ACHN (cell line): ENCODE results near the gene ZNG1F.
"Not testable (repeated sequence)": the region's sequence is repeated elsewhere in the genome, so short reads cannot be mapped to it uniquely, and the experiment has no call there.

ENCODE experiments used
- DNase-seq: peaks from one replicate; pipeline ENCODE4 v3.0.0-alpha.2; 2015
- in situ Hi-C: cut with HindIII; loops from 2 replicates; pipeline ENCODE4 v1.10.0; 2017; ENCODE audit warnings: low sequenced_read_pairs, low pct_ligation_motif_present, low pct_unique_long_range_greater_than_20kb

The ZNG1F gene

DNA sequence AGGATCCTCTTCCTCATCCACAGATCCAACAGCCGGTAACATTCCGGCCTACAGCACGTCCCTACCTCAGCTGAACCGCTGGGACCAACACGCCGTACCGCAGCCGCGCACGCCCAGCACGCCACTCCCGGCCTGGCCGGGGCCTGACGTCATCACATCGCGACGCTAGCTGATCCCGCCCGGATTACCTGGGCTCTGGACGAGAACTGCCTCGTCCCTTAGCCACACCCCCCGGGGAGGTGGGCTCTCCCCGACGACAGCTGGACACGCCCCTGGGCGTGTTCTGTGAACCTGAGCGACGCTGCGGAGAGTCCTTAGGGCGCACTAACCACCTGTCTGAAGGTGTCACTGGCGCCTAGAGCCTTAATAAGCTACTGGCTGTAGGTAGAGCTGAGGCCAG, at the start of gene ZNG1F:
ZNG1F (minus strand) TSS at position 101 of the 400 bp plus-strand sequence; CDS start at position 42, 59 bp downstream.
- DNase-seq, in situ Hi-C loops: not testable (repeated sequence)

DNA sequence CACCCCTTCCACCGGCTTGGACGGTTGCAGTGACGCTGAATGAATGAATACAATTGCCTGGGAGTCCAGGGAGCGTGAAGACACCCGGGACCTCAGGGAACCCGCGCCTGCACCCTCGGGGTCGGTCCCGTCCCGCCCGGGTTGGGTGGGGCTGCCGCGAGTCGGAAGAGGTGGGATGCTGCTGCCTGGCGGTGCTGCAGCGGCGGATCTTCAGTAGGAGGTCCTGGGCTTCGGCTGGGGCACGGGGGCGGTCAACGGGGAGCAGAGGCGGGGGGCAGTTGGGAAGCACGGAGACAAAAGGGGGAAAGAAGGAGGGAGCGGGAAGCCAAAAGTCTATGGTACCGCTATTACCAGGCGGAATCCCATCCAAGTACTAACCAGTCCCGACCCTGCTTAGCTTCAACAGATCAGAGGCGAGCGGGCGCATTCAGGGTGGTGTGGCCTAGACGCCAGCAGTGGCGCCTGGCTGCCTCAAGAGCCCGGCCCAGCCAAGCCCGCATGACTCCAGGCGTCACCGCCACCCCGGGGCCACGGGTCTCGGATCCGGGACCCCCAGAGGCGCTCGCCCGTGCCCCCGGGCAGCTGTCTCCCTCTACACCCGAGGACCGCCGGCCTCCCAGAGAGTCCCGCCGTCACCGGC, 48.1 kb upstream of the ZNG1F start:
- DNase-seq, in situ Hi-C loops: not testable (repeated sequence)

DNA sequence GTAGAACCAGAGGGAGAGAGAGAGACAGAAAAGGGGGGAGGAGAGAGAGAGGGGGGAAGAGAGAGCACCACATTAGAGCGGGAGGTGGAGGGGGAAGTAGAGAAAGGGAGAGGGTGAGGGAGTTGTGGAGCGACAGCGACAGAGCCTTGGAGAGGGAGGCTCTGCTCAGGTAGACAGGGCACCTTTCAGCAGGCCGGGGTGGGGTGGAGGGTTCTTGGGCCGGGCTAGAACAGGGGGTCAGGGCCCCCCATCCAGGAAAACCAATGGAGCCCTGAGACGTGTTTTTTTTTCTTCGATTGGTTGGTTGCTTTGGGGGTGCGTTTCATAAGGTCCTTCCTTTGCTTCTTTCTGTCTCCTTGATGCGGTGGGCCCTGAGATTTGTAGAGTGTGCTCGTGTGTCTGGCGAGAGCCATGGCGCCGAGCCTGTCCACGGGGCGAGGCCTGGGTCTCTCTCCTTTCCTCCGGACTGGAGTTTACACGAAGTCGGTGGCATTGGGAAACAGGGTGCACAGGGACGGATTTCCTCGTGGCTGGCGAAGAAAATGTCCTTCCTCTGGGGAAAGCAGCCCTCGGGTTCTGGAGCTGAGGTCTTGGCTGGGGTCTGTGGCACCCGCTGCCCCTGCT, 47.5 kb upstream of the ZNG1F start:
- in situ Hi-C loops, DNase-seq: not testable (repeated sequence)

DNA sequence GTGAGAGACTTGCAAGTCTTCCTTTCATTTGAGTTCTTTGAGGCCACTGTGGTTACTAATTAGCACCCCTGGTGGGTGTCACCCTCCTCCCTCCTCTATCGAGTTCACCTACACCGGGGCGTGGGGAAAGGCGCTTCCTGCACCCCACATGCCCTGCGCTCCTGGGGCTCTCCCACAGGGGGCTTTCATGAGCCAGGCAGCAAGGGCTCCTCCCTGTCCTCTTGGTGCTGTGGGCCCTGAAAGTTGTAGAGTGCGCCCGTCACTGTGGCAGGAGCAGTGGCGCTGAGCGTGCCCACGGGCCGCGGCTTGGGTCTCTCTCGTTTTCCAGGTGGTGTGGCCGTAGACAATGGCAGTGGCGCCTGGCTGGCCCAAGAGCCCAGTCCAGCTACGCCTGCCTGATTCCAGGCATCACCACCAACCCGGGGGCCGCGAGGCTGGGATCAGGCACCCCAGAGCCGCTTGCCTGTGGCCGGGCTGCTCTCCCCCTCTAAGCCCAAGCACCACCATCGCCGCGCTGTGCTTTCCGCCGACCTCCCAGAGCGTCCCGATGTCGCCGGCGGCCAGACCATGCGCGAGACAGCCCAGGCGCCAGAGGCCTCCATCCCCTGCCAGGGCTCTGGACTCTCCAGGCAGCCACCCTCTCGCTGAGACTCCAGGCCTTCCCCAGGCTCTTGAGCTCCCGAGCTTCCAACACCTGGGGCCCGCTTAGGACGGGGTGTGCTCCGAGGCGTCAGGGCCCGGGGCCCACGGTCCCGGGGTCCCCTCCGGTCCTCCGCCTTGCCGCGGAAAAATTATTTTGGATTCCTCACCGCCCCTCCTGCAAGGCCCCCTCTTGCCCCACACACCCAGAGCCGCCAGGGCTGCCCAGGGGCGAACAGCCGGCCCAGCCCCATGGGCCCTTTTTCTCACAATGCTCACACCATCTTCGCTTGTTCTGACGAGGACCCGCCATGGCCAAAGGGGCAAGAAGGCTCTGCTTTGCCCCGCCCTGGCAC, 46.0 kb upstream of the ZNG1F start:
- in situ Hi-C loops: not testable (repeated sequence)

GRCh38 chr9:41234221-41234620, 45.1 kb upstream of the ZNG1F start:
- in situ Hi-C loops, DNase-seq: not testable (repeated sequence)

More for the DNA sequence above, 46.0 kb upstream of the ZNG1F start:
- peak; percentile 37 for DNase-seq

- in situ Hi-C loops, DNase-seq: not testable (repeated sequence)
These were observed 43.2 kb upstream of the ZNG1F start for GRCh38 chr9:41232326-41232725.

DNA sequence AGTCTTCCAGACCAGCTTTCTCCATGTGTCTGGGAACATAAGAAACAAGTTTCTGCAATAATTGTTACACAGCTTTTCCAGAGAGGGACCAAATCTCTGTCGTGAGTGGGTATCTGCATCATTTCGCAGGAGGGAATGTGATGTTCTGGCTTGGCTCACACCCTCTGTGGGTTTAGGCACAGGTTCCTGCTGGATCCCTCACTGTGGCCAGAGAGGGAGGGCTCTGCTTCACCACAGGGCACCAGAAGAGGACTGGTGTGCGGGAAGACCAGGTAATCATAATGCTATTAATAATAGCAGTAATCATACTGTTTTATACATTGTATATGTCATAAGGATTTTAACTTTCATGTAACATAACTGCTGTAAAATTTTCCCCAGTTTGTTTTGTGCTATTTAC, 41.3 kb upstream of the ZNG1F start:
- in situ Hi-C loops: not testable (repeated sequence)
- peak; percentile 4 for DNase-seq

- in situ Hi-C loops: no loop called here
- peak; percentile 5 for DNase-seq
These were observed 40.6 kb upstream of the ZNG1F start for GRCh38 chr9:41229408-41230401.

DNA sequence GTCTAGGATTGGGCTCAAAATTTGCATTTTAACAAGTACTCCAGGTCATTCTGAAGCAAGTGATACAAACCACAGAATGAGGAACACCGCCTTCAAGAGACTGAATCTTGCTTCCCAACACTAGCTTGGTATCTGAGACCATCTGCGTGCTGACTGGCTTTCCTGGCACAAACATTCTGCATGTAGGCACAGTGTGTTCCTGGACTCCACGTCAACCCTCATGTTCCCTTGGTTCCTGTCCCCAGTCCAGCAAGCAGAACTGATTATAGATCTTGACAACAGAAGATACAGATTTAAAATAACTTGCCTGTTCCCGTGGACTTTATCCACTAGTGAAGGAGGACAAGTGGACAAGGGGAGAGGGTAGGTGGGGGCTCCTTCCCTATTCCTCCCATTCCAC, 30.7 kb upstream of the ZNG1F start:
- DNase-seq, in situ Hi-C loops: not testable (repeated sequence)

- in situ Hi-C loops, DNase-seq: not testable (repeated sequence)
These were observed 678 bp downstream of the ZNG1F start for GRCh38 chr9:41188439-41188838.

- DNase-seq, in situ Hi-C loops: not testable (repeated sequence)
These were observed 14.1 kb downstream of the ZNG1F start for GRCh38 chr9:41174994-41175393.

GRCh38 chr9:41150116-41150515, 39.0 kb downstream of the ZNG1F start:
- in situ Hi-C loops, DNase-seq: not testable (repeated sequence)

GRCh38 chr9:41141878-41142277, 47.2 kb downstream of the ZNG1F start:
- in situ Hi-C loops, DNase-seq: not testable (repeated sequence)

GRCh38 chr9:41128581-41128980, 60.5 kb downstream of the ZNG1F start, which contains the start of gene FOXD4L6:
Gene FOXD4L6, minus strand, starts transcription at chr9:41128681. Its CDS starts 298 bp downstream, at chr9:41128383.
- in situ Hi-C loops, DNase-seq: not testable (repeated sequence)

DNA sequence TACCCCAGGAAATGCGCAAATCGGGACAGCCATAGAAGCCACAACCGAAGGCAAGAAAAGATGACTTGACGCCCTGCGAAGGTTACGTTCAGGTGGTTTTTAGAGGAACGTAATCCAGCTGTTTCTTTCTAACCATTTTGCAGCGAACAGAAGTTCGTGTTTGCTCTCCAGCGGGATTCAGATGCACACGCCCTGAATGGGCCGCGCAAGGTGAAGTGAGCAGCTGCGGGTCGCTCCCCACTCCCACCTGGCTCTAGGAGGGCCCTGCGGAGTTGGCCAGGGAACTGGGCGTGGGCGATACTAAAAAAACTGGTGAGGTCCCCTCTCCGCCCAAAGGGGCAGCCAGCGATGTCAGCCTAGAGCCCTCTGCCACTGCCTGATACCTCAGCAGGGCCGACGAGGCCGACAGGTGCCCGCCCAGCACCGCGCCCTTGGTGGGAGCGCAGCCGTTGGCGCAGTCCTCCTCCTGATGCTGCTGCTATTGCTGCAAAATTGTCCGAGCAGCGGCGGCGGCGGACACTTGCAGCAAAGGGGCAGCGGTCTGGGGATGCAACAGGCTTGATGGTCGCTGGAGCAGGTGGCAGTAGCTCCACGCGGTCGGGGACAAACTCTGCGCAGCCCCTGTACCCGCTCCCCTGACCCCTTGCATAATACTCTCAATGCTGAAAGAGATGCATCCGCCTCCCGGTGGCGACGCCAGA, 62.2 kb downstream of the ZNG1F start:
- DNase-seq, in situ Hi-C loops: not testable (repeated sequence)

- in situ Hi-C loops, DNase-seq: not testable (repeated sequence)
These were observed 63.2 kb downstream of the ZNG1F start for GRCh38 chr9:41125936-41126335.

GRCh38 chr9:41125109-41125658, 63.9 kb downstream of the ZNG1F start:
- in situ Hi-C loops, DNase-seq: not testable (repeated sequence)
